Measurements from ENCODE around the gene PAPPA. TPM values are rescaled to one million over a fixed set of nuclear protein-coding genes. Genes with fewer than 3 reads are reported as not detected.

Gene PAPPA
- total RNA-seq, 1 experiment from 2014 or later = 0.17 TPM

GRCh38 chr9:116320290-116320689 is 166.7 kb downstream of the PAPPA start:
- Mint-ChIP-seq H3K4me3 (no peak overlapping the region), H3K4me1 (peaks cover 35 to 43% of the 10 kb centered on the region in 2 experiments), H3K27me3 (ENCODE audit: low read depth) (peaks cover 7% of the 10 kb centered on the region), H3K27ac (no peak overlapping the region), H3K9me3 (no peaks in the 10 kb centered on the region), H3K36me3 (ENCODE audit: insufficient read depth in 1 of 3, low read depth in 3 of 3) (no peaks in the 10 kb centered on the region)
- Histone ChIP-seq H3K79me1 (ENCODE audit: insufficient read depth, low read depth, low read length, poor library complexity, severe bottlenecking) (no peaks in the 10 kb centered on the region), H3K4me1 (ENCODE audit: insufficient read depth, low read length) (peaks cover 5% of the 10 kb centered on the region), H2BK5ac (ENCODE audit: insufficient read length, low read length) (no peak overlapping the region), H3K23ac (ENCODE audit: insufficient read length, low read depth, low read length) (no peak overlapping the region), H3K4ac (ENCODE audit: low read depth, low read length) (no peak overlapping the region), H2BK120ac (ENCODE audit: low read depth, low read length, poor library complexity, severe bottlenecking) (no peak overlapping the region), H2BK20ac (ENCODE audit: low read depth, low read length, poor library complexity, severe bottlenecking) (no peak overlapping the region), H3K27ac (ENCODE audit: insufficient read length, low read depth, low read length) (no peak overlapping the region), H3K56ac (ENCODE audit: insufficient read length, low read depth, low read length) (no peak overlapping the region), H3K9ac (ENCODE audit: extremely low read depth, insufficient read length, low read length) (no peak overlapping the region), H4K8ac (replicated peaks; ENCODE audit: insufficient read length, low read depth, low read length) (no peak overlapping the region), H4K20me1 (ENCODE audit: control insufficient read depth, insufficient read depth, insufficient read length) (no peaks in the 10 kb centered on the region), H3T11ph (ENCODE audit: low read length) (no peak overlapping the region), H3K18ac (ENCODE audit: insufficient read length, low read depth, low read length) (no peak overlapping the region), H2BK12ac (ENCODE audit: insufficient read length, low read depth, low read length) (no peak overlapping the region), H3K14ac (ENCODE audit: insufficient read depth, low read length) (no peak overlapping the region; the same call in 1 of the 2 replicates), H4K91ac (ENCODE audit: insufficient read length, low read depth, low read length) (no peak overlapping the region), H3K23me2 (ENCODE audit: insufficient read length, low read depth, low read length, poor library complexity, severe bottlenecking) (no peaks in the 10 kb centered on the region), H2AFZ (ENCODE audit: low read length) (no peak overlapping the region), H2AK5ac (ENCODE audit: insufficient read length, low read length) (no peak overlapping the region), H4K5ac (ENCODE audit: insufficient read length, low read depth, low read length) (no peak overlapping the region), H3K4me2 (ENCODE audit: insufficient read depth, insufficient read length, low read length) (no peak overlapping the region), H3K79me2 (ENCODE audit: insufficient read depth, low read length) (no peaks in the 10 kb centered on the region), H3K9me3 (ENCODE audit: control insufficient read depth, low read depth, low read length) (no peaks in the 10 kb centered on the region), H3K27me3 (ENCODE audit: insufficient read depth, low read length) (no peaks in the 10 kb centered on the region), H2BK15ac (ENCODE audit: low read depth, low read length) (no peak overlapping the region)
- DNase-seq = no peak
- no CpG with 5 or more reads among the region's 3 CpGs for WGBS (ENCODE audit: extremely low coverage, insufficient read length, low lambda C conversion rate)
- TF ChIP-seq, protein P1, sequence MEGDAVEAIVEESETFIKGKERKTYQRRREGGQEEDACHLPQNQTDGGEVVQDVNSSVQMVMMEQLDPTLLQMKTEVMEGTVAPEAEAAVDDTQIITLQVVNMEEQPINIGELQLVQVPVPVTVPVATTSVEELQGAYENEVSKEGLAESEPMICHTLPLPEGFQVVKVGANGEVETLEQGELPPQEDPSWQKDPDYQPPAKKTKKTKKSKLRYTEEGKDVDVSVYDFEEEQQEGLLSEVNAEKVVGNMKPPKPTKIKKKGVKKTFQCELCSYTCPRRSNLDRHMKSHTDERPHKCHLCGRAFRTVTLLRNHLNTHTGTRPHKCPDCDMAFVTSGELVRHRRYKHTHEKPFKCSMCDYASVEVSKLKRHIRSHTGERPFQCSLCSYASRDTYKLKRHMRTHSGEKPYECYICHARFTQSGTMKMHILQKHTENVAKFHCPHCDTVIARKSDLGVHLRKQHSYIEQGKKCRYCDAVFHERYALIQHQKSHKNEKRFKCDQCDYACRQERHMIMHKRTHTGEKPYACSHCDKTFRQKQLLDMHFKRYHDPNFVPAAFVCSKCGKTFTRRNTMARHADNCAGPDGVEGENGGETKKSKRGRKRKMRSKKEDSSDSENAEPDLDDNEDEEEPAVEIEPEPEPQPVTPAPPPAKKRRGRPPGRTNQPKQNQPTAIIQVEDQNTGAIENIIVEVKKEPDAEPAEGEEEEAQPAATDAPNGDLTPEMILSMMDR (conservative IDR thresholded peaks at IDR 0.05) = no peak

Measured in H9 (cell line).